Mesothelial cell of epicardium (in vitro differentiated cells): ENCODE data around the gene SLC8A1. TPM values are rescaled to one million over a fixed set of nuclear protein-coding genes. Genes with fewer than 3 reads are reported as not detected.

Source experiments
- DNase-seq, 2 experiments: peaks; one replicate each; pipeline ENCODE4 v3.0.0; 2021; ENCODE audit warnings: low spot score in 2 of 2; ENCODE audit not compliant: unreplicated experiment in 2 of 2
- H3K27ac Mint-ChIP-seq: 2 replicates; pipeline ENCODE4 v1.8.0; 2021; ENCODE audit warnings: mixed read lengths
- H3K27me3 Mint-ChIP-seq: 2 replicates; pipeline ENCODE4 v1.8.0; 2021; ENCODE audit warnings: low read depth, mixed read lengths
- H3K36me3 Mint-ChIP-seq: 2 replicates; pipeline ENCODE4 v1.8.0; 2021; ENCODE audit warnings: mixed read lengths
- H3K4me1 Mint-ChIP-seq: 2 replicates; pipeline ENCODE4 v1.8.0; 2021; ENCODE audit warnings: mixed read lengths
- H3K4me3 Mint-ChIP-seq: 2 replicates; pipeline ENCODE4 v1.8.0; 2021; ENCODE audit warnings: mild to moderate bottlenecking, moderate library complexity, mixed read lengths
- H3K9me3 Mint-ChIP-seq: 2 replicates; pipeline ENCODE4 v1.8.0; 2021; ENCODE audit warnings: mixed read lengths
- CTCF ChIP-seq: fragments of 200-600 bp; sonication (generic); IDR thresholded peaks from one replicate; pipeline ENCODE4 v1.5.0; 2021; ENCODE audit warnings: antibody characterized with exemption; ENCODE audit not compliant: unreplicated experiment
- total RNA-seq: library from RNA; stranded (reverse); gene quantifications from 3 replicates; pipeline ENCODE4 v1.2.1, GENCODE V29; 2021

The SLC8A1 gene
- total RNA-seq, 1 donor from 2014 or later = 29.6 TPM

GRCh38 chr2:40432921-40433483 is 18.9 kb downstream of the SLC8A1 start:
- H3K36me3 Mint-ChIP-seq = peaks cover 4% of the 10 kb centered on the region
- H3K27ac Mint-ChIP-seq = no peak overlapping the region
- no peak for TF ChIP-seq CTCF
- peaks cover 1% of the 10 kb centered on the region for H3K4me1 Mint-ChIP-seq
- no peak overlapping the region for H3K4me3 Mint-ChIP-seq
- H3K27me3 Mint-ChIP-seq = no peaks in the 10 kb centered on the region
- H3K9me3 Mint-ChIP-seq = no peaks in the 10 kb centered on the region
- no peak for DNase-seq

GRCh38 chr2:40431600-40431955 is 20.3 kb downstream of the SLC8A1 start:
- Mint-ChIP-seq H3K36me3 (peaks cover 4% of the 10 kb centered on the region), H3K27me3 (no peaks in the 10 kb centered on the region), H3K9me3 (no peaks in the 10 kb centered on the region), H3K4me3 (no peak overlapping the region), H3K27ac (no peak overlapping the region), H3K4me1 (peaks cover 1% of the 10 kb centered on the region)
- TF ChIP-seq CTCF = no peak
- DNase-seq = no peak

GRCh38 chr2:40430776-40431599 is 20.9 kb downstream of the SLC8A1 start:
- H3K27me3 Mint-ChIP-seq = no peaks in the 10 kb centered on the region
- no peak for TF ChIP-seq CTCF
- no peak overlapping the region for H3K27ac Mint-ChIP-seq
- DNase-seq = no peak
- peaks cover 4% of the 10 kb centered on the region for H3K36me3 Mint-ChIP-seq
- H3K9me3 Mint-ChIP-seq = no peaks in the 10 kb centered on the region
- H3K4me3 Mint-ChIP-seq = no peak overlapping the region
- H3K4me1 Mint-ChIP-seq = peaks cover 1% of the 10 kb centered on the region

- H3K4me1 Mint-ChIP-seq = peaks cover 1% of the 10 kb centered on the region
- H3K27ac Mint-ChIP-seq = no peak overlapping the region
- H3K9me3 Mint-ChIP-seq = no peaks in the 10 kb centered on the region
- peaks cover 4% of the 10 kb centered on the region for H3K36me3 Mint-ChIP-seq
- no peak for DNase-seq
- no peaks in the 10 kb centered on the region for H3K27me3 Mint-ChIP-seq
- H3K4me3 Mint-ChIP-seq = no peak overlapping the region
- no peak for TF ChIP-seq CTCF
Measured at GRCh38 chr2:40428439-40428838, 23.5 kb downstream of the SLC8A1 start.

GRCh38 chr2:40421631-40422297 is 30.1 kb downstream of the SLC8A1 start:
- Mint-ChIP-seq H3K36me3 (no peaks in the 10 kb centered on the region), H3K4me3 (no peak overlapping the region), H3K4me1 (peaks cover 14% of the 10 kb centered on the region)

More at GRCh38 chr2:40421631-40422297, 30.1 kb downstream of the SLC8A1 start:
- TF ChIP-seq CTCF = no peak
- no peak overlapping the region for H3K27ac Mint-ChIP-seq
- H3K9me3 Mint-ChIP-seq = no peaks in the 10 kb centered on the region
- H3K27me3 Mint-ChIP-seq = no peaks in the 10 kb centered on the region
- no peak for DNase-seq
